ENCODE measurements around the gene ZNF326.

Gene ZNF326

DNA sequence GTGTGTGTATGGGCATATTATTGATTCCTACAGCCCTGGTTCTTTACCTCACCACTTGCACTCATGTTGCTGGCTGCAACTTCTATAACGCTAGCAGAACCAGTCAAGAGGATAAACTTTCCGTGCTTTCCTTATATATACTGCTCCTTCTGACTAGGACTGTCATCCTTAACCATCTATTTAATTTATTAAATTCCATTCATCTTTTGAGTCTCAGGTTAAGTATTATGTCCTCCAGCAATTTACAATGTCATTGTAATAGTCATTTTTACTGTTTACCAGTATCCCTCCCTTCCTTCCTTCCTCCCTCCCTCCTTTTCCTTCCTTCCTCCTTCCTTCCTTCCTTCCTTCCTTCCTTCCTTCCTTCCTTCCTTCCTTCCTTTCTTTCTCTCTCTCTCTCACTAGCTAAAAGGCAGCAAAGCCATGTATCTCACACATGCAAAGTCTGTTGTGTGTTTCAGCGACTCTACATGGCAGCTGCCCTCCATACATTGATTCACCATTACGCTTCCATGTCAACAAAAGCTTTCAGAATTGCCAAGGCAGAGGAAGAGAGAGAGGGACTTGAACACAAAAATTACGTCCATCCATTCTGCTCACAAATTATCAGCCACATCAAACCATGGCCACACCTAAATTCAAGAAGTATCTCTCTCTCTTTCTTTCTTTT, 73.8 kb downstream of the ZNF326 start:
- H3K14ac ChIP-seq (ENCODE audit: low read length): no peak overlapping the region
- H3K27me3 ChIP-seq (ENCODE audit: control insufficient read depth in 3 of 3, insufficient read depth in 3 of 3, low read depth in 1 of 3, low read length in 3 of 3): peaks cover 0 to 3% (median 0%) of the 10 kb centered on the region in 3 experiments
- no peak overlapping the region for H3K4me2 ChIP-seq (ENCODE audit: insufficient read depth, low read length, poor library complexity, severe bottlenecking)
- H2BK5ac ChIP-seq (ENCODE audit: low read length): no peak overlapping the region
- no peak overlapping the region for H3K4me3 ChIP-seq (ENCODE audit: low read length in 2 of 2)
- no peak overlapping the region for H2BK120ac ChIP-seq (ENCODE audit: low read depth, low read length)
- H3K4me1 ChIP-seq (ENCODE audit: control insufficient read depth in 2 of 2, insufficient read depth in 1 of 2, low read depth in 1 of 2, low read length in 2 of 2): no peaks in the 10 kb centered on the region
- H3K4ac ChIP-seq (ENCODE audit: low read length): no peak overlapping the region
- DNase-seq (ENCODE audit: low spot score): no peak
- H2AFZ ChIP-seq (ENCODE audit: low read length): no peak overlapping the region
- no peak overlapping the region for H3K18ac ChIP-seq (ENCODE audit: low read length)
- no peaks in the 10 kb centered on the region for H3K36me3 ChIP-seq (replicated peaks in 1 of 2; ENCODE audit: control insufficient read depth in 2 of 2, insufficient read depth in 2 of 2, low read length in 2 of 2)
- WGBS, 2 donors (ENCODE audit: extremely low coverage in 2 of 2, insufficient read length in 2 of 2, insufficient replicate concordance in 1 of 2): no CpG with 5 or more reads among the region's 5 CpGs
- H2BK12ac ChIP-seq (ENCODE audit: low read length): no peak overlapping the region
- H3K23ac ChIP-seq (ENCODE audit: low read depth, low read length, poor library complexity): no peak overlapping the region
- H4K8ac ChIP-seq (ENCODE audit: low read depth, low read length): no peak overlapping the region
- no peak overlapping the region for H2AK5ac ChIP-seq (ENCODE audit: low read depth, low read length)
- H3K9ac ChIP-seq (ENCODE audit: low read depth, low read length, poor library complexity): no peak overlapping the region
- no peak overlapping the region for H3K27ac ChIP-seq (replicated peaks; ENCODE audit: low read length)
- H3K79me1 ChIP-seq (ENCODE audit: low read depth, low read length): no peaks in the 10 kb centered on the region
- no peak overlapping the region for H2BK15ac ChIP-seq (ENCODE audit: low read length)
- H4K91ac ChIP-seq (ENCODE audit: low read depth, low read length, poor library complexity): no peak overlapping the region
- H3K9me3 ChIP-seq (replicated peaks in 1 of 2; ENCODE audit: control insufficient read depth in 2 of 2, insufficient read depth in 1 of 2, low read depth in 1 of 2, low read length in 2 of 2): no peaks in the 10 kb centered on the region

DNA sequence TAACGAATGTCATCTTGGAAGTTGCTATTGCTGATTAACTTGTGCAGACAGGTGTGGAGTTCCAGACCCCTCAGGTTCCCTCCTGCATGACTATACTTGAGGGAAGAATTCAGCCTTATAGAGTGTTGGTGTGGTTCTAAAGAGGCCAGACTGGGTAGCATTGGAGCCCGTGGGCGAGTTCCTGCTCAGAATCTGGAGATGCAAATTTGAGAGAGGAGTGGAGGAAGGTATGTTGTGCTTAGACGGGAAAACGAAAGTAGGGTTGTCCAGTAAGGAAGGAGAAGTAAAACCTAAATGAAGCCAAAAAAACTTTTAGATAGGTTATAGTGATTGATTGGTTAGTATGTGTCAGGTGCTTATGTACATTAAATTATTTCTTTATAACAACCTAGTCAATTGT, 79.2 kb downstream of the ZNF326 start:
- no peaks in the 10 kb centered on the region for H3K27me3 ChIP-seq (ENCODE audit: control insufficient read depth in 3 of 3, insufficient read depth in 3 of 3, low read depth in 1 of 3, low read length in 3 of 3)
- H2AK5ac ChIP-seq (ENCODE audit: low read depth, low read length): no peak overlapping the region
- no peak overlapping the region for H3K4ac ChIP-seq (ENCODE audit: low read length)
- no peak overlapping the region for H3K4me2 ChIP-seq (ENCODE audit: insufficient read depth, low read length, poor library complexity, severe bottlenecking)
- WGBS, 2 donors (ENCODE audit: extremely low coverage in 2 of 2, insufficient read length in 2 of 2, insufficient replicate concordance in 1 of 2): no CpG with 5 or more reads among the region's 5 CpGs
- no peak overlapping the region for H3K9ac ChIP-seq (ENCODE audit: low read depth, low read length, poor library complexity)
- H3K9me3 ChIP-seq (replicated peaks in 1 of 2; ENCODE audit: control insufficient read depth in 2 of 2, insufficient read depth in 1 of 2, low read depth in 1 of 2, low read length in 2 of 2): no peaks in the 10 kb centered on the region
- H4K8ac ChIP-seq (ENCODE audit: low read depth, low read length): no peak overlapping the region
- H2BK12ac ChIP-seq (ENCODE audit: low read length): no peak overlapping the region
- no peaks in the 10 kb centered on the region for H3K4me1 ChIP-seq (ENCODE audit: control insufficient read depth in 2 of 2, insufficient read depth in 1 of 2, low read depth in 1 of 2, low read length in 2 of 2)
- no peaks in the 10 kb centered on the region for H3K36me3 ChIP-seq (replicated peaks in 1 of 2; ENCODE audit: control insufficient read depth in 2 of 2, insufficient read depth in 2 of 2, low read length in 2 of 2)
- DNase-seq (ENCODE audit: low spot score): no peak
- no peak overlapping the region for H2BK15ac ChIP-seq (ENCODE audit: low read length)
- no peak overlapping the region for H2BK120ac ChIP-seq (ENCODE audit: low read depth, low read length)
- no peak overlapping the region for H2BK5ac ChIP-seq (ENCODE audit: low read length)
- H3K14ac ChIP-seq (ENCODE audit: low read length): no peak overlapping the region
- no peak overlapping the region for H3K23ac ChIP-seq (ENCODE audit: low read depth, low read length, poor library complexity)
- H2AFZ ChIP-seq (ENCODE audit: low read length): no peak overlapping the region
- H3K4me3 ChIP-seq (ENCODE audit: low read length in 2 of 2): no peak overlapping the region
- no peak overlapping the region for H3K18ac ChIP-seq (ENCODE audit: low read length)
- H3K79me1 ChIP-seq (ENCODE audit: low read depth, low read length): no peaks in the 10 kb centered on the region
- H4K91ac ChIP-seq (ENCODE audit: low read depth, low read length, poor library complexity): no peak overlapping the region
- H3K27ac ChIP-seq (replicated peaks; ENCODE audit: low read length): no peak overlapping the region

DNA sequence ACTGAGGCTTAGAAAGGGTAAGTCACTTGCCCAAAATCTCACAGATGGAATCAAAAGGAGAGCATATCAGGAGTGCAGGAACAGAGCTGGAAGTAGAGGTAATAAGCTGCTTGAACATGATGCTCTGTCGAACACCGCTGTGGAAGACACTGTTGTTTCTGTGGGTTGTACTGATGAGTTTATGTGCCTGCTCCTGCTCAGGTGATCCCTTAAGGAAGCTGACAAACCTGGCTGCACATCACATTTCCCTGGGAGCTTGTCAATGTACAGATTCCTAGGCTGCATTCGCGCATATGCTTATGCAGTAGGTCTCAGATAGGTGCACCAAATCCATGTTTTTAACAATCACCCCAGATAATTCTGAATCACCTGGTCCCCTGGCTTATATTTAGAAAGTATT, 79.7 kb downstream of the ZNF326 start:
- H3K14ac ChIP-seq (ENCODE audit: low read length): no peak overlapping the region
- no peak overlapping the region for H2BK15ac ChIP-seq (ENCODE audit: low read length)

DNA sequence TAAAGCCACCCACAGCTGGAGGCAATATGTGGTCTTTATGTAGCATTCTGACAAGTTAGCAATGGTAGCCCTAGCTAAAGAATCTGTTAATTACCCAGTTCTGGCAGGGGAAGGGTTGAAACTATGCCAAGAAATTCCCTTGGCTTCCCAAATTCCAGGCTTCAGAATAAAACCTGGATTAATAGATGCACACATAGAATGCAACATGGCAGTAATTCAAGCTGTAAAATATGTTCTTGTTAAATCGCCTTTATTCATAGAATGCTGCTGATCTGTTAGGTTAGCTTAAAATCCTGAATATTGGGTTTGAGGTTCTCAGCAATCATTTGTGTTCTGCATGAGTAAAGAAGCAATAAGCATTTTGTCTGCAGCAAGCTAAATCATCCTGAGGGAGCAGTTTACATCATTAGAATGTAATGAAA, 80.1 kb downstream of the ZNF326 start:
- H2BK120ac ChIP-seq (ENCODE audit: low read depth, low read length): no peak overlapping the region
- no CpG with 5 or more reads among the region's 1 CpG for WGBS, 2 donors (ENCODE audit: extremely low coverage in 2 of 2, insufficient read length in 2 of 2, insufficient replicate concordance in 1 of 2)

More for the DNA sequence above, 79.7 kb downstream of the ZNF326 start:
- H3K4me1 ChIP-seq (ENCODE audit: control insufficient read depth in 2 of 2, insufficient read depth in 1 of 2, low read depth in 1 of 2, low read length in 2 of 2): no peaks in the 10 kb centered on the region
- H2BK12ac ChIP-seq (ENCODE audit: low read length): no peak overlapping the region
- WGBS, 2 donors (ENCODE audit: extremely low coverage in 2 of 2, insufficient read length in 2 of 2, insufficient replicate concordance in 1 of 2): no CpG with 5 or more reads among the region's 4 CpGs
- no peak overlapping the region for H4K91ac ChIP-seq (ENCODE audit: low read depth, low read length, poor library complexity)
- H3K9me3 ChIP-seq (replicated peaks in 1 of 2; ENCODE audit: control insufficient read depth in 2 of 2, insufficient read depth in 1 of 2, low read depth in 1 of 2, low read length in 2 of 2): no peaks in the 10 kb centered on the region
- no peak overlapping the region for H2AK5ac ChIP-seq (ENCODE audit: low read depth, low read length)
- no peak overlapping the region for H3K4ac ChIP-seq (ENCODE audit: low read length)
- H3K4me2 ChIP-seq (ENCODE audit: insufficient read depth, low read length, poor library complexity, severe bottlenecking): no peak overlapping the region
- no peaks in the 10 kb centered on the region for H3K79me1 ChIP-seq (ENCODE audit: low read depth, low read length)
- no peak overlapping the region for H3K4me3 ChIP-seq (ENCODE audit: low read length in 2 of 2)
- no peak overlapping the region for H2BK120ac ChIP-seq (ENCODE audit: low read depth, low read length)
- H2BK5ac ChIP-seq (ENCODE audit: low read length): no peak overlapping the region
- H3K23ac ChIP-seq (ENCODE audit: low read depth, low read length, poor library complexity): no peak overlapping the region
- no peak overlapping the region for H4K8ac ChIP-seq (ENCODE audit: low read depth, low read length)
- H3K18ac ChIP-seq (ENCODE audit: low read length): no peak overlapping the region
- no peak overlapping the region for H2AFZ ChIP-seq (ENCODE audit: low read length)
- no peak overlapping the region for H3K9ac ChIP-seq (ENCODE audit: low read depth, low read length, poor library complexity)
- H3K27me3 ChIP-seq (ENCODE audit: control insufficient read depth in 3 of 3, insufficient read depth in 3 of 3, low read depth in 1 of 3, low read length in 3 of 3): no peaks in the 10 kb centered on the region
- no peaks in the 10 kb centered on the region for H3K36me3 ChIP-seq (replicated peaks in 1 of 2; ENCODE audit: control insufficient read depth in 2 of 2, insufficient read depth in 2 of 2, low read length in 2 of 2)
- no peak for DNase-seq (ENCODE audit: low spot score)
- no peak overlapping the region for H3K27ac ChIP-seq (replicated peaks; ENCODE audit: low read length)

More for the DNA sequence above, 80.1 kb downstream of the ZNF326 start:
- H2BK15ac ChIP-seq (ENCODE audit: low read length): no peak overlapping the region
- no peaks in the 10 kb centered on the region for H3K36me3 ChIP-seq (replicated peaks in 1 of 2; ENCODE audit: control insufficient read depth in 2 of 2, insufficient read depth in 2 of 2, low read length in 2 of 2)
- no peak overlapping the region for H3K4me2 ChIP-seq (ENCODE audit: insufficient read depth, low read length, poor library complexity, severe bottlenecking)
- H3K9ac ChIP-seq (ENCODE audit: low read depth, low read length, poor library complexity): no peak overlapping the region
- H3K9me3 ChIP-seq (replicated peaks in 1 of 2; ENCODE audit: control insufficient read depth in 2 of 2, insufficient read depth in 1 of 2, low read depth in 1 of 2, low read length in 2 of 2): no peaks in the 10 kb centered on the region
- no peaks in the 10 kb centered on the region for H3K27me3 ChIP-seq (ENCODE audit: control insufficient read depth in 3 of 3, insufficient read depth in 3 of 3, low read depth in 1 of 3, low read length in 3 of 3)
- no peak overlapping the region for H2AFZ ChIP-seq (ENCODE audit: low read length)
- H3K14ac ChIP-seq (ENCODE audit: low read length): no peak overlapping the region
- no peak overlapping the region for H2BK5ac ChIP-seq (ENCODE audit: low read length)
- no peaks in the 10 kb centered on the region for H3K79me1 ChIP-seq (ENCODE audit: low read depth, low read length)
- no peak for DNase-seq (ENCODE audit: low spot score)
- H3K18ac ChIP-seq (ENCODE audit: low read length): no peak overlapping the region
- no peak overlapping the region for H3K27ac ChIP-seq (replicated peaks; ENCODE audit: low read length)
- no peak overlapping the region for H3K4ac ChIP-seq (ENCODE audit: low read length)
- no peak overlapping the region for H2AK5ac ChIP-seq (ENCODE audit: low read depth, low read length)
- H3K23ac ChIP-seq (ENCODE audit: low read depth, low read length, poor library complexity): no peak overlapping the region
- H3K4me3 ChIP-seq (ENCODE audit: low read length in 2 of 2): no peak overlapping the region
- H3K4me1 ChIP-seq (ENCODE audit: control insufficient read depth in 2 of 2, insufficient read depth in 1 of 2, low read depth in 1 of 2, low read length in 2 of 2): no peaks in the 10 kb centered on the region
- no peak overlapping the region for H4K91ac ChIP-seq (ENCODE audit: low read depth, low read length, poor library complexity)
- no peak overlapping the region for H4K8ac ChIP-seq (ENCODE audit: low read depth, low read length)
- H2BK12ac ChIP-seq (ENCODE audit: low read length): no peak overlapping the region

All from neuronal stem cell (in vitro differentiated cells).